ENCODE measurements around the gene PIM2.

The PIM2 gene

DNA sequence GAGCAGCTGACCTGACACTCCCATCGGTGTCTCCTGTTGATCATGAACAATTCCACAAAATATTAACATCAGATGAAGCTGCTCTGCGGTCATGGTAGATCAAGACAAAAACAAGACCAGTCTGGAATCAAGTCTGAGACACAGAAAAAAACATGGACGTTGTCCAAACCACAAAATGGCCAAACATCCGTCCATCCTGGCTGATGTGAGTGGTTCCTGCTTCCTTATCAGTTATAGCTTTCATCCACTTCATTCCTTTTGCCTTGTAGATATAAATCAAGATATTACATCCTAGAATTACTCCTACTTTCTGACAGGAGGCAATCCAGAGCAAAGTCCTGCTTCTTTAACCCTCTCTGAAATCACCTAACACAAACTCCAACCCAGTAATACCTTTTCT, 54.6 kb downstream of the PIM2 start:
- no peak for DNase-seq (ENCODE audit: low spot score)

All from Ammon's horn (tissue), 1 donor.